ENCODE measurements around the gene SYNJ2.

Gene SYNJ2

GRCh38 chr6:158086504-158087223 lies 105.0 kb downstream of the SYNJ2 start:
- DNase-seq: no peak

- DNase-seq: no peak
Observed at GRCh38 chr6:158087224-158087867, 105.7 kb downstream of the SYNJ2 start.

GRCh38 chr6:158092806-158093205 lies 111.1 kb downstream of the SYNJ2 start:
- DNase-seq: no peak

GRCh38 chr6:158095031-158095430 lies 113.4 kb downstream of the SYNJ2 start:
- no peak for DNase-seq

GRCh38 chr6:158095671-158096070 lies 114.0 kb downstream of the SYNJ2 start:
- no peak for DNase-seq

GRCh38 chr6:158103228-158103627 lies 121.6 kb downstream of the SYNJ2 start:
- no peak for DNase-seq

- no peak for DNase-seq
Observed at GRCh38 chr6:158104696-158105095, 123.0 kb downstream of the SYNJ2 start.

- no peak for DNase-seq
Observed at GRCh38 chr6:158109748-158110147, 128.1 kb downstream of the SYNJ2 start.

GRCh38 chr6:158110986-158111385 lies 129.3 kb downstream of the SYNJ2 start:
- no peak for DNase-seq

- DNase-seq: no peak
Observed at GRCh38 chr6:158111987-158112386, 130.3 kb downstream of the SYNJ2 start.

- no peak for DNase-seq
Observed at GRCh38 chr6:158113802-158114201, 132.1 kb downstream of the SYNJ2 start.

- DNase-seq: no peak
Observed at GRCh38 chr6:158115102-158115501, 133.4 kb downstream of the SYNJ2 start.

- DNase-seq: no peak
Observed at GRCh38 chr6:158115508-158115907, 133.8 kb downstream of the SYNJ2 start.

- DNase-seq: no peak
Observed at GRCh38 chr6:158118886-158119285, 137.2 kb downstream of the SYNJ2 start.

- no peak for DNase-seq
Observed at GRCh38 chr6:158121335-158121734, 139.7 kb downstream of the SYNJ2 start.

GRCh38 chr6:158122048-158122447 lies 140.4 kb downstream of the SYNJ2 start:
- DNase-seq: no peak

GRCh38 chr6:158124288-158124687 lies 142.6 kb downstream of the SYNJ2 start:
- no peak for DNase-seq

- no peak for DNase-seq
Observed at GRCh38 chr6:158125271-158125670, 143.6 kb downstream of the SYNJ2 start.

- DNase-seq: peak; percentile 26
Observed at GRCh38 chr6:158131926-158132325, 150.3 kb downstream of the SYNJ2 start.

GRCh38 chr6:158142789-158143188 lies 161.1 kb downstream of the SYNJ2 start:
- DNase-seq: no peak

- no peak for DNase-seq
Observed at GRCh38 chr6:158143700-158144099, 162.0 kb downstream of the SYNJ2 start.

All from GDM1 (cell line).